IPS-15b (cell line): Measurements from ENCODE around the gene FYCO1.
"Not testable (repeated sequence)": the region's sequence is repeated elsewhere in the genome, so short reads cannot be mapped to it uniquely, and the experiment has no call there.

Experiments
- H3K27me3 ChIP-seq: one replicate; pipeline ENCODE4 v1.6.1; 2013; ENCODE audit warnings: low read length; ENCODE audit not compliant: control insufficient read depth, insufficient read depth
- H3K36me3 ChIP-seq: one replicate; pipeline ENCODE4 v1.6.1; 2013; ENCODE audit warnings: low read length; ENCODE audit not compliant: control insufficient read depth, insufficient read depth
- H3K4me1 ChIP-seq: one replicate; pipeline ENCODE4 v1.6.1; 2013; ENCODE audit warnings: mild to moderate bottlenecking, low read length; ENCODE audit not compliant: control insufficient read depth, insufficient read depth
- H3K4me3 ChIP-seq: one replicate; pipeline ENCODE4 v1.5.1; 2013; ENCODE audit warnings: low read depth, low read length
- H3K9ac ChIP-seq: one replicate; pipeline ENCODE4 v1.6.1; 2013; ENCODE audit warnings: low read depth, mild to moderate bottlenecking, low read length
- H3K9me3 ChIP-seq: one replicate; pipeline ENCODE4 v1.6.1; 2013; ENCODE audit warnings: mild to moderate bottlenecking, low read length; ENCODE audit not compliant: control insufficient read depth, insufficient read depth

FYCO1 gene

DNA sequence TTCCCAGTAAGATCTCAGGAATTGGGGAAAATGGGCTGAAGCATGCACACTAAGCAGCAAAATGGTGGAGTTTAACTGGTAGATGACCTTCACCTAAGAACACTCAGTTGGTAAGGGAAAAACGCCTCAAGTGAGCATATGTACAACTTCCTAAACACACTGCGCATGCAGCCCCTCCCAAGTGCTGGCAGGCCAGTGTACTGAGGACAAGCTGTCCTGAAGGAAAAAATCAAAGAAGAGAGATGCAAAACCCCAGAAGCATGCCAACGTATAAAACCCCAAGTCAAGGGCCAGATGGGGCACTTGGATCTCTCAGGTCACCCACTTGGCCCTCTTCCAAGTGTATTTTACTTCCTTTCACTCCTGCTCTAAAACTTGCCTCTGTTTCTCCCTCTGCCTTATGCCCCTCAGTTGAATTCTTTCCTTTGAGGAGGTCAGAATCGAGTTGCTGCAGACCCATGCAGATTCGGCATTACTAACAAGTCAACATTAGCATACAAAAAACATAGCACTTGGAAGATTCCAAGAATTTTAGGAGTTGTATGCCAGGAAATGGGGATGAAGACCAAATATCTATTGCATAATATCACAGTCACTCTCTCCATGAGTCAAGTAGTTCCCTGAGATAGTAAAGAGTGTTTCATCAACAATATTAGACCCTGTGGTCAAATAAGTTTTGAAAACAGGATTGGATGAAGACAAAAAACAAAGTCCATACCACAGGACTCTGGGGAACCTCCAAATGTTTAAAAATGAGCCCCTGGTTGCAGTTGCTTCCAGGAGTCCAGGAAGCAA, 10.8 kb upstream of the FYCO1 start:
- Histone ChIP-seq H3K27me3 (no peaks in the 10 kb centered on the region), H3K4me3 (no peak overlapping the region), H3K9ac (no peak overlapping the region), H3K9me3 (no peaks in the 10 kb centered on the region), H3K4me1 (peaks cover 4% of the 10 kb centered on the region), H3K36me3 (no peaks in the 10 kb centered on the region)

DNA sequence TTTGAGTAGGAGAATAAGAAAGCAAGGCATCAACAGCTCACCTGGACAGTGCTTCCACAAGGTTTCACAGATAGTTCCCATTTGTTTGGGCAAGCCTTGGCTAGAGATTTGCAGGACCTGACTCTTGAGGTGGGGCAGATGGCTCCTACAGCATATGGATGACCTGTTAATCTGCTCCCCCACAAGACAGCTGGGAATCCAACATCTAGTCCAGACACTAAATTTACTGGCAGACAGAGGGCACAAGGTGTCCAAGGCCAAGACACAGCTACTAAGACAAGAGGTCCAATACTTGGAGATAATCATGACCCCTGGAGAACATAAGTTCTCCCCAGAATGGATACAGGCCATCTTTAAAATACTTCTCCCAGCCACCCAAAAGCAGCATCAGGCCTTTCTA, 8.1 kb upstream of the FYCO1 start:
- not testable (repeated sequence) for H3K9ac ChIP-seq, H3K27me3 ChIP-seq, H3K4me3 ChIP-seq, H3K4me1 ChIP-seq, H3K36me3 ChIP-seq, H3K9me3 ChIP-seq

DNA sequence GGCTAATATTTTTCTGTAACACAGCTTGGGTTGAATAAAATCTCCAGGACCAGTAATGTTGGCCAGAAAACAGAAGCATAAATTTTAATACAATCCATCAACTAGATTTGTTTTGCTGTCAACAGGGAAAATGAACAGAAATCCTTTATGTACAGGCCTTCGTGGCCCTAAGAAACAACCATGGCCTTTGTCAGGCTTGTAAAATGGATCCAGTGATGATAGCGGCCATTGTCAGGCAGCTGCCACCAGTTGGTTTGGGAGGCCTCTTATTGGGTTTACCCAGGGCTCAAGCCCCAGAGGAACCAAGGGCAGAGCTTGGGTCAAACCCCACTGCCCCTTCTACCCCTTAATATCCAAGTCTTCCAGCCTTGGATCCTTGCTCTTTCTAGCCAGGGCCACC, 5.6 kb upstream of the FYCO1 start:
- H3K4me3 ChIP-seq = no peak overlapping the region
- H3K9me3 ChIP-seq = no peaks in the 10 kb centered on the region
- no peaks in the 10 kb centered on the region for H3K36me3 ChIP-seq
- peaks cover 7% of the 10 kb centered on the region for H3K27me3 ChIP-seq
- H3K9ac ChIP-seq = no peak overlapping the region
- H3K4me1 ChIP-seq = peaks cover under 1% of the 10 kb centered on the region

GRCh38 chr3:45997942-45998341, 2.3 kb upstream of the FYCO1 start:
- H3K36me3 ChIP-seq = no peaks in the 10 kb centered on the region
- no peaks in the 10 kb centered on the region for H3K9me3 ChIP-seq
- H3K4me1 ChIP-seq = peaks cover 13% of the 10 kb centered on the region
- peaks cover 9% of the 10 kb centered on the region for H3K27me3 ChIP-seq
- H3K4me3 ChIP-seq = no peak overlapping the region
- no peak overlapping the region for H3K9ac ChIP-seq

- not testable (repeated sequence) for H3K36me3 ChIP-seq, H3K9ac ChIP-seq, H3K4me3 ChIP-seq, H3K9me3 ChIP-seq, H3K27me3 ChIP-seq
- peaks cover 17% of the 10 kb centered on the region for H3K4me1 ChIP-seq
Observed at GRCh38 chr3:45997499-45997898, 1.9 kb upstream of the FYCO1 start.

- Histone ChIP-seq H3K36me3 (no peaks in the 10 kb centered on the region), H3K4me1 (peaks cover 26% of the 10 kb centered on the region), H3K9ac (peak overlapping the region; percentile 79), H3K27me3 (peaks cover 9% of the 10 kb centered on the region), H3K4me3 (peak overlapping the region; percentile 88), H3K9me3 (no peaks in the 10 kb centered on the region)
Observed at GRCh38 chr3:45994419-45995235, 997 bp downstream of the FYCO1 start.

GRCh38 chr3:45993421-45994027, 2.1 kb downstream of the FYCO1 start:
- peaks cover 26% of the 10 kb centered on the region for H3K4me1 ChIP-seq
- H3K4me3 ChIP-seq = no peak overlapping the region
- H3K27me3 ChIP-seq = peaks cover 9% of the 10 kb centered on the region
- no peaks in the 10 kb centered on the region for H3K36me3 ChIP-seq
- no peak overlapping the region for H3K9ac ChIP-seq
- no peaks in the 10 kb centered on the region for H3K9me3 ChIP-seq

GRCh38 chr3:45992821-45993221, 2.8 kb downstream of the FYCO1 start:
- Histone ChIP-seq H3K9ac (no peak overlapping the region), H3K27me3 (peaks cover 9% of the 10 kb centered on the region), H3K36me3 (no peaks in the 10 kb centered on the region), H3K9me3 (no peaks in the 10 kb centered on the region), H3K4me1 (peaks cover 29% of the 10 kb centered on the region), H3K4me3 (no peak overlapping the region)

DNA sequence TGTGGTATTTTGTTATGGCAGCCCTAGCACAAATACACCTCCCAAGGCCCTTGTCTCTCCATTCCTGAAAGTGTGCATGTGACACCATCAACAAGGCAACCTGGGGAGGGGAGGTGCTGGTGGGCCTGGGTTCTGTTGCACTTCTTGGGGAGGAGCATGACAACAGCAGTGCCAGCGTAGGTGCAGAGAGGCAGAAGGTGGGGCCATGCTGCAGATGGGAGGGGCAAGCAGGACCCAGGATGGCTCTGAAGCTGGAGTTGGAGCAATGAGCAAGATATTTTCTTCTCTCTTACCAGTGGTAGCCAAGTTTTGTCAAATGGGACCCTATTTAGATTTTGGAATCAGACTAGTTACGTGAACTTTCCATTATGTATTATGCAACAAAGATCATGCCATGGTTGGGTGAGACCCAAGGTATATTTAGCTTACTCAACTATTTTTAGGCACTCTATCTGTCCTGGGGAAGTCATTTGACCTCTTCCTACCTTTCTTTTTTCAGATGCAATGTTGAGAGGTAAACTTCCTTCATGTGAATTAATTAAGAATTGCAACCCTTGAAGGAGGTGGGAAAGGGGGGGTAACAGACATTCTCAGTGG, 3.4 kb downstream of the FYCO1 start:
- Histone ChIP-seq H3K27me3 (peaks cover 9% of the 10 kb centered on the region), H3K9ac (no peak overlapping the region), H3K4me1 (peaks cover 30% of the 10 kb centered on the region), H3K36me3 (no peaks in the 10 kb centered on the region), H3K9me3 (no peaks in the 10 kb centered on the region), H3K4me3 (no peak overlapping the region)

DNA sequence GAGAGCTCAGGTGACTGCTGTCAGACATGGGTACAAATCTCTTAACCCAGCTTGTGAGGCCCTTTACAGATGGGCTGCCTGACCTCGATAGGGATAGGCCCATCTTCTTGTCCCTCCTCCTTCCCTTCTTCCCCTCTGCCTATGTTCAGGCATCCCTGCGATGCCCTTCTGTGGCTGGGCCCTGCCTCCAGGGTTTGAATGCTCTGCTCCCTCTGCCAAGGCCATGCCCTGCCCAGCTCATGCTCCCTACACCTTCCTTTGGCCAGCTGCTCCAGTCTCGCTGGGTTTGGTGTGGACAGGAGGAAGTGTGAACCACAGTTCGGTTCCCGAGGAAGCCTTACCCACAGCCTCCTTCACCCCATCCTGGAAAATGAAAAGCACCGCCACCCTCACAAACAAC, 4.3 kb downstream of the FYCO1 start:
- H3K9ac ChIP-seq = no peak overlapping the region
- H3K4me1 ChIP-seq = peaks cover 30% of the 10 kb centered on the region
- no peaks in the 10 kb centered on the region for H3K36me3 ChIP-seq
- peaks cover 4% of the 10 kb centered on the region for H3K27me3 ChIP-seq
- H3K9me3 ChIP-seq = no peaks in the 10 kb centered on the region
- no peak overlapping the region for H3K4me3 ChIP-seq

DNA sequence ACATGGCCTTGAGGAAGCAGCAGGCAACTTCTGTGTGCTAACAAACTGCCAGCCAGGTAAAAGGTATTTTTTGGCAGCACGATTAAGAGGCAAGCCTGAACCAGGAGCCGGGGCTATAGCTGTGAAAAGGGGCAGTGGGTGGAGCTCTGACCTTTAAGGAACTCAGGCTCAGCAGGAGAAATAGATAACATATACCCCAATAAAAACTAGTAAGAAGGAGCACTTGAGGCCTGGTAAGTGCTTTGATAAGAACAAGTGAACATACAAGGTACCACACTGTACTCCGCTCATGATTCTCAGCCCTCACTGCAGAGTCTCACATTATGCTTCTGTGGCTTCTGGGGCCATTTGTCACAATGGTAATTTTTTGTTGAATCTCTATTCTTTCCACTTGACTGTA, 5.4 kb downstream of the FYCO1 start:
- H3K36me3 ChIP-seq = no peaks in the 10 kb centered on the region

More for the DNA sequence above, 5.4 kb downstream of the FYCO1 start:
- no peaks in the 10 kb centered on the region for H3K9me3 ChIP-seq
- H3K4me1 ChIP-seq = peaks cover 30% of the 10 kb centered on the region
- no peak overlapping the region for H3K9ac ChIP-seq
- H3K27me3 ChIP-seq = no peaks in the 10 kb centered on the region
- H3K4me3 ChIP-seq = no peak overlapping the region
